Fibroblast of skin of scalp (primary cell): ENCODE measurements around the gene UACA. TPM values are rescaled to one million over a fixed set of nuclear protein-coding genes. Genes with fewer than 3 reads are reported as not detected.
A peak's percentile ranks its signal among the peaks of the same experiment; 100 is the strongest.
"Not testable (repeated sequence)": the region's sequence is repeated elsewhere in the genome, so short reads cannot be mapped to it uniquely, and the experiment has no call there.

Experiments used
- DNase-seq: peaks from one replicate; pipeline ENCODE4 v3.0.0-alpha.2; 2013
- polyA plus RNA-seq, 2 experiments: library from polyadenylated mRNA; unstranded; fragments of 120-200 nt; gene quantifications; one replicate each; pipeline ENCODE4 v1.2.1, GENCODE V29; 2013; ENCODE audit not compliant: insufficient read length in 2 of 2

Gene UACA, protein sequence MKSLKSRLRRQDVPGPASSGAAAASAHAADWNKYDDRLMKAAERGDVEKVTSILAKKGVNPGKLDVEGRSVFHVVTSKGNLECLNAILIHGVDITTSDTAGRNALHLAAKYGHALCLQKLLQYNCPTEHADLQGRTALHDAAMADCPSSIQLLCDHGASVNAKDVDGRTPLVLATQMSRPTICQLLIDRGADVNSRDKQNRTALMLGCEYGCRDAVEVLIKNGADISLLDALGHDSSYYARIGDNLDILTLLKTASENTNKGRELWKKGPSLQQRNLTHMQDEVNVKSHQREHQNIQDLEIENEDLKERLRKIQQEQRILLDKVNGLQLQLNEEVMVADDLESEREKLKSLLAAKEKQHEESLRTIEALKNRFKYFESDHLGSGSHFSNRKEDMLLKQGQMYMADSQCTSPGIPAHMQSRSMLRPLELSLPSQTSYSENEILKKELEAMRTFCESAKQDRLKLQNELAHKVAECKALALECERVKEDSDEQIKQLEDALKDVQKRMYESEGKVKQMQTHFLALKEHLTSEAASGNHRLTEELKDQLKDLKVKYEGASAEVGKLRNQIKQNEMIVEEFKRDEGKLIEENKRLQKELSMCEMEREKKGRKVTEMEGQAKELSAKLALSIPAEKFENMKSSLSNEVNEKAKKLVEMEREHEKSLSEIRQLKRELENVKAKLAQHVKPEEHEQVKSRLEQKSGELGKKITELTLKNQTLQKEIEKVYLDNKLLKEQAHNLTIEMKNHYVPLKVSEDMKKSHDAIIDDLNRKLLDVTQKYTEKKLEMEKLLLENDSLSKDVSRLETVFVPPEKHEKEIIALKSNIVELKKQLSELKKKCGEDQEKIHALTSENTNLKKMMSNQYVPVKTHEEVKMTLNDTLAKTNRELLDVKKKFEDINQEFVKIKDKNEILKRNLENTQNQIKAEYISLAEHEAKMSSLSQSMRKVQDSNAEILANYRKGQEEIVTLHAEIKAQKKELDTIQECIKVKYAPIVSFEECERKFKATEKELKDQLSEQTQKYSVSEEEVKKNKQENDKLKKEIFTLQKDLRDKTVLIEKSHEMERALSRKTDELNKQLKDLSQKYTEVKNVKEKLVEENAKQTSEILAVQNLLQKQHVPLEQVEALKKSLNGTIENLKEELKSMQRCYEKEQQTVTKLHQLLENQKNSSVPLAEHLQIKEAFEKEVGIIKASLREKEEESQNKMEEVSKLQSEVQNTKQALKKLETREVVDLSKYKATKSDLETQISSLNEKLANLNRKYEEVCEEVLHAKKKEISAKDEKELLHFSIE (N-terminal part only)
- 55.3 TPM for polyA plus RNA-seq (2013, experiment 1 of 2; ENCODE audit: insufficient read length)
- polyA plus RNA-seq (2013, experiment 2 of 2; ENCODE audit: insufficient read length), result 61.5 TPM

DNA sequence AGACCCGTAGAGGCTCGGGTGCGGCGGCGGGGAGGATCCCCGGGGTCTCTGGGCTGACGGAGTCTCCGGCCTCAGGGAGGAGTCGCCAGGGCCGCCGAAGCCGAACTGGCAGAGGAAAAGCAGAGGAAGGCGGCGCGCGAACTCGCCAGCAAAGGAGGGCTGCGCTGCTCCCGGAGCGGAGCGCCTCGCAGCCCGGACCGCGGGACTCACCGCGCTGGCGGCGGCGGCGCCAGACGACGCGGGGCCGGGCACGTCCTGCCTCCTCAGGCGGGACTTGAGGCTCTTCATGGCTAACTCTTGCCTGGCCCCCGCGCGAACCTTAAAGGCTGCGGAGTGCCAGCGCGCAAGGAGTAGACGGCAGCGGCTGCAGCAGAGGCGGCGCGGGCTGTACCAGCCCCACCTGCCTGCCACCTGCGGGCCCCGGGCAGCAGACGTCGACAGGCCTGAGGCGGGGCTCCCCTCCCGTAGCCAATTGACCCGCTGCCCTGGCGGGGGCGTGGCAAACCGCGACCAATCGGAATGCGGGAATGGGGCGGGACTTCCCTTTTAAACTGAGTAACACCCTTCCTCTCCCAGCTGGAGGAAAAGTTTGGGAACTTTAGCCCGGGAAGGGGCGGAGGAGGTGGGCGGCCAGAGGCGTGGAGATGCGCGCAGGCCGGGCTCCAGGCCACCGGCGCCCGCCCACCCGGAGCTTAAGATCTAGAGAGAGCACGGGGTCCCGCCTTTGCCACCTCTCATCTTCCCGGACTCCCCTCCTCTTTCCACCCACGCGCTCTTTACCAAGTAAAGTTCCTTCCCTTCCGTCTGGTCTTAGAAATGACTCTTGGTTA lies at the start of gene UACA:
Gene UACA, minus strand, starts transcription at position 439 of the 830 bp plus-strand sequence. Its CDS starts 151 bp downstream, at position 288.
- peak; percentile 96 for DNase-seq

DNA sequence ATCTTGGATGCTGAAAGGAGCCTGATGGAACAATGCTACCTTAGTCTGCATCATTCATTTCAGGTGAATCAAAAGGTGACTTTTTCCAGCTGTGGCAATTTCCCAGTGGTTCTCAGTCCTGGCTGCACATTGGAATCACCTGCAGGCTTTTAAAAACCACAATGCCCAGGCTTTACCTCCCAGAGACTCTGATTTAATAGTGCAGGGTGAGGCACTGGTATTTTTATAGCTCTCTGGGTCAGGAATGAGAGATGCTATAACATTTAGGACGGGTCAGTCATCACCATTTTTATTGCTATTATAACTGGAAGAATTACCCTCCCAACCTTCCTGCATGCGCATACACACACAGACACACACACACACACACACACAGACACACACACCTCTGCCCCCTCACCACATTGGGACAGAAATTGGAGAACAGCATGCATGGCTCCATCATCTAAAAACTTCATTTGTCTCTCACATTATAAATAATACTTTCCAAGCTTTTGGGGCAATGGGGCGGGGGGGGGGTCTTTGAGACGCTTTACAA lies 49.5 kb upstream of the UACA start:
- no peak for DNase-seq

DNA sequence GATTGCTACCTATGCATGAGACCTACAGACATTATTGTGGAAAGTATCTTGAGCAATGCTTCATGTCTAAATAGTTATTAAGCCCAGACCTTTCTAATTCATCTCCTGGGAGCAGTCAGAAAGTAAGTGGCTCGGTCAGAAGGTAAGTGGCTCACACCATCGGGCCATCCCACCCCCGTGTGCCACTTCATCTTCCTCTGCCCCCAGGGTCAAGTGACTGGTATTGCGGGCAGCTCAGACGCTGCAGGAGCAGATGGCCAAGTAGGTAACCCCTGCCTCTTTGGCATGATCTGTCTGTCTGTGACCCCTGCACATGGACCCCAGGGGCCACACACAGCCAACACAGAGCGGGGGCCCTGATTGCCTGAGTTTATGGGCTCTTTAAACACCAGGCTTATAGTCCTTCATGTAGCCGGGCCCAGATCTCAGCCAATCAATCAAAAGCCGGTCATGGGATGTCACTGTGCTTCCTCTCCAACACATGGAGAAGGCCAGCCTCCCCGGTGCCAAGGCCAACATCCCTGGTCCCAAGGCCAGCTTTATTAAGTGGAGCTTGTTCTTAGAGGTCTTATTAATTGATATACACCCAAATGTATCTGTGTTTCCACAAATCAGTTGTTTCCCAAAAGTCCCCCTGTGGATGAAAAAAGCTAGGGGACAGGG lies 47.7 kb upstream of the UACA start:
- no peak for DNase-seq

DNA sequence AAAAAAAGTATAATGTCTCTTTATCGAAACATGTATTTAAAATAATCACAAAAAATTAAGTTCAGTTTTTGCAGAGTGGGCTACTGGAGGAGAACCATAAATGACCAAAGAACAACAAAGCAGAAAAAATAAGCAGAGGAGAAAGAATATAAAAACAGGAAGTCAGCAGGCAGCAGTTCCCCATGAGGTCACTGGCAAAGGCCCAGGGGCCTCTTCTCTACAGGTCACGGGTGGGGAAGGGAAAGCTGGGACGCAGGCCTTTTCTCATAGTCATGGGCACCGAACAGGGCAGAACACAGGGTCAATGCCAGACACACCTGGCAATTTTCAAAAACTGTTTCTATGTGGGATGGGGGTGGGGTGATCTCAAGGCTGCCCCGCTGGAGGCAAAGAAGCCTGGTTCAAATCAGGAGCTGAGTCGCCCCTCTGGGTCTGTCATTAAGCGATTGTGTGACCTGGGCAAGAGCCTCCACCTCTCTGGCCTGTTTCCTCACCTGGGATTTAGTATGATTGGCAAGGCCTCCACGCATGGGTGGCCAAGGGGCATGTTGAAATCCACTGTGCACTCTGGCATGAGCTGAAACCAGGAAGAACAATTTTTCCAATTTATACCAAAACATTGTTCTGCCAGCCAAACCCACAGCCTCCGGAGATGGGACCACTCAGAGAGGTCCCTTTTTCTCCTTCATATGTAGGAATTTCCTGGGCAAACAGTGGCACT lies 43.8 kb upstream of the UACA start:
- DNase-seq, result no peak

DNA sequence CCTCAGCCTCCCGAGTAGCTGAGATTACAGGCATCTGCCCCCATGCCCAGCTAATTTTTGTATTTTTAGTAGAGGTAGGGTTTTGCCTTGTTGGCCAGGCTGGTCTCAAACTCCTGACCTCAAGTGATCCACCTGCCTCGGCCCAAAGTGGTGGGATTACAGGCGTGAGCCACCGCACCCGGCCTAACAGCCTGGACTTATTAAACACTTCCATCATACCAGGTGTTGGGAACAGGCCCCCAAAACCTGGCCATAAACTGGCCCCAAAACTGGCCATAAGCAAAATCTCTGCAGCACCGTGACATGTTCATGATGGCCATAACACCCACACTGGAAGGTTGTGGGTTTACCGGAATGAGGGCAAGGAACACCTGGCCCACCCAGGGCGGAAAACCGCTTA lies 41.0 kb upstream of the UACA start:
- not testable (repeated sequence) for DNase-seq

DNA sequence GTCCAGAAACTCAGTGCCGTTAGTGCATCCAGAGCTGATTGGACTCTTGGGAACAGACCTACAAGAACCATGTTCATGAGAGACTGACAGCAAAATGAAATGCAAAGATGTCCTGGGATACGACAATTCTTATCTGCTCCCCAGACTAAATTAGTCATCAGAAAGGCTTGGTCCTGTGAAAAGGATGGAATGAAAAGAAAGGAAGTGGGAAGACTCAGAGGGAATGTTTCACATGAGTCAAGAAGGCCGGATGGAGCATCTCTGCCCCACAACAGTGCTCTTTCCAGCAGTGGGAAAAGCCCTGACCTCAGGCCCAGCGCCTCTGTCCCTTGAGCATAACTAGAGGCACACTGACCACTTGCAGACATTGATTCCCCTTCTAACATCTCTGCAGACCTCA lies 39.3 kb upstream of the UACA start:
- DNase-seq, result peak; percentile 85

DNA sequence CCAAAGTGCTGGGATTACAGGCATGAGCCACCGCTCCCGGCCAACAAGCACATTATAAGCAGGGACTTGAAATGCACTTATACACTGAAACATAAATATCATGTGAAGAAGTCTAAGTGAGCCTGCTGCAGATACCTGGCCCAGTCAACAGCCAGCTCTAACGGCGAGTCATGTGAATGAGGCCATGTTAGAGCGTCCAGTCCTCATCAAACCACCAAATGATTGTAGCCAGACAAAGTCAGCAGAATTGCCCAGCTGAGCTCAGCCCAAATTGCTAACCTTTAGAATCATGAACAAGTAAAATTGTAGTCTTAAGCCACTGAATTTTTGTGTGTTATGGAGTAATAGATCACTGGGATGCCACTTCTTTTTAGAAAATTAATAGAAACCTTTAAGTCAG lies 37.8 kb upstream of the UACA start:
- no peak for DNase-seq

DNA sequence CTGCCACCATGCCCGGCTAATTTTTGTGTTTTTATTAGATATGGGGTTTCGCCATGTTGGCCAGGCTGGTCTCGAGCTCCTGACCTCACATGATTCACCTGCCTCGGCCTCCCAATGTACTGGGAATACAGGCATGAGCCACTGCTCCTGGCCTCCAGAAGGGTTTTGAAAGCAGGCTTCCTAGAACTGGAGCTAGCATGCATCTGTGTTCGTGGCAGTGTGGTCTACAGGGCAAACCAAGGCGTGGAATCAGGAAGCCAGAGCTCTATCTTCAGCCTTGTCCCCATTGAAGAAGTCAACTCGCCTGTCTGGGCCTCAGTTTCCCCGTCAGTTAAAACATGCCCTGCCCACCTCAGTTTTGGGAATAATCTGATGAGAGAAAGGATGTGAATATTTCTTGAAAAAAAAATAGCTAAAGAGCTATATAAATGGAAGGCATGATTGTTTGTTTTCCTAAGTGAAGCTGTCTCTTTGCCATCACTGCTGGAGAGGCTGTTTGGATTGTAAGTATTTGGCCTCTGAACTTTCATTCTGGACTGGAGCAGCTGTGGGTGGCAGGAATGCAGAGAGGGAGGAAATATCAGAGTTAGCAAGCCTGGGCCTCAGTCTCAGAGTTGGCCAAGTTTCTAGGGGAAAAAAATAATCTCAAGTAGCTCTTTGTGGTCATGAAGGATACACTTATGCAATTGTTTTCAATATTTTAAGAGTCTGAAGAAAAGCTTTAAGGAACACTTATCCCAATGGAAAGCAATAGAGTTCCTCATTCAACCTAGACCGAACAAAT lies 36.5 kb upstream of the UACA start:
- DNase-seq, result peak; percentile 97

DNA sequence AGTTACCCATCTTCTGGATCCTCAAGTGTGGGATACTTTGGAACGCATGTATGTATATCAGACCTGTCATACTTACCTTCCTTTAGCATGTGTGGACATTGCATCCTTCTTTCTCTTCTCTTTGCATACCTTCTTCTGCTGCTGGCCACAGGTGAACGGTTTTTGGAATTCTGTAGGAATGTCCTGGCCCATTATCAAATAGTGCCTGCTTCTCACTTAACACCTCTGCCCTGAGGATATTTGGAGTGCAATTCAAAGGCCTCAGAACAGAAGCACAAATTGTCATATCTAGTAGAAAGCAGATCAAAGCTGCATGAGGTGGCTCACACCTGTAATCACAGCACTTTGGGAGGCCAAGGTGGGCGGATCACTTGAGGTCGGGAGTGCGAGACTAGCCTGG lies 34.1 kb upstream of the UACA start:
- DNase-seq, result no peak

DNA sequence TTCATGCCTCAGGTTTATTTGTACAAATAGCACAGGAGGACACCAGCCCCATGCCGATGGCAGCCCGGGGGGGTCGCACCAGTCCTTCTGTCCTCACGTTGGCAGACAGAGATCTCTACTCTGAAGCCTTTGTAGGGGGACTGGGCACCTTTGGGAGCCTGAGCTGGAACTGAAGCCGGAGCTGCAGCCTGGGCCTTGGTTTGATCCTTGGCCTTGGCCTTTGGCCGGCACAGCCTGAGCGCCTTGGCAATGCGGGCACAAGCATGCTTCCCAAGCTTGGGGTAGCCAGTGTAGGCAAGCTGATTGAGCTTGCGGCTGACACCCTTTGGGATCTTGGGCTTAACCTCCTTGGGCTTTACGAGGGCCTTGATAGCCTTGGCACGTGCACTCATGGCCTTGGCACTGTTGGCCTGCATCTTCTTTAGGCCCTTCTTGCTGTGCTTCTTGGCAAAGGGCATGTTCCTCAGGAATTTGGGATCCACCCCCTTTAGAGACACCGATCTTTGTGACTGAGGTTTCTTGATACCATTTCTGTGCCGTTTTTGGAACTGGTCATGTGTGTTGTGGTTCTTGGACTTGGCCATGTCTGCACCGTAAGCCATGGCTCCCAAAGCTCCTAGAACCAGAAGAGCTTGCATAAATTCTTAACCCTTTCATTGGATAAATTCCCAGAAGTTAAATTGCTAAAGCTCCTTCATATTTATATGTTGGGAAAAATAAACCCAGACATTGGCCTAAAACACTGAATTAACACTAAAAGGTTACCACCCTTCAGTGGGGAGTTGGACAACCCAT lies 33.4 kb upstream of the UACA start:
- DNase-seq, result no peak

DNA sequence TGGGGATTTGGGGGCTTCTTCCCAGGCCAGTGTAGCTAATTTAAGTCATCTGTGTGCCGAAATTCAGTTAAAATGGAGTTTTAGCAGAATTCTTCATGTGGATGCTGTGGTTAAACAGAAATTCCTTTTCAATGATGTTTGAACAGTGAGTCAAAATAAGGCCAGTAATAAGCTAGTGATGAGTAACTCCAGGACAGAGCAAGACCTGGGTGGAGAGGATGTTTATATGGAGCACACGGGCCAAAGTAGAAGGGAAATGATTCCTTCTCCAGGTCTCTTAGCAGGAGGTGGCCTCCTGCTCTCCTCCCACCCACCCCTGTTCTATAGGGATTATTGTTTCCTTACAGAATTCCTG lies 31.9 kb upstream of the UACA start:
- peak; percentile 95 for DNase-seq

DNA sequence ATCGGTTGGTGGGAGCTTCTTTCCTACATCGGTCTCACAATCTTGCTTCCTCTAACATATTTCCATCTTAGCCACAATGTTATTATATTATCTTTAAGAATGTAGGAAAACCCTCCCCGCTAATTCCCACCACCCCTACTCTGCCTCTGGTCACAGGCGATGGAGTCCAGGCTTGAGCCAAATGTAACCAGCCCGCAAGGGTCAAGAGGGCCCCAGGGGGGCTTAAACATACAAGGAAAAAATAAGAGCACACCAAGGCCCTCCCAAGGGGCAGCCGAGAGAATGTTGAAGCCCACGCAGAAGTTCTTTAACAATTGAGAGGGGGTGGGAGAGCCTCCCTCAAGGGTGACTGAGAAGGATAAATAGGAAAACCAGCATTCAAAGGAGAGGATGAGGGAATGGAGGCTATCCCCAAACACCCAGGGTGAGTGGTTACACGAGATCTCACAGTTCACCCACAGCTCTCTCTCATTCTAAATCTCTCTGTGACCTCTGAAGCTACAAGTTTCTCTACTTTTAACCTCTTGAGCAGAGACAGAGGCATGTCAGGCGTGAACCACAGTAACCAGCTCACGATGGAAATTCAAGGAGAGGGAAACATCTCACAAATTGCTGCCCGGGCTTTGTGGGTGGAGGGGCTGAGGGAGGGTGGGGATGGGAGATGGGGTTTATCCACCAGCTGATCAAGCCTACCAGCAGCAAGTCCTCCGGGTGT lies 31.4 kb upstream of the UACA start:
- peak; percentile 87 for DNase-seq

DNA sequence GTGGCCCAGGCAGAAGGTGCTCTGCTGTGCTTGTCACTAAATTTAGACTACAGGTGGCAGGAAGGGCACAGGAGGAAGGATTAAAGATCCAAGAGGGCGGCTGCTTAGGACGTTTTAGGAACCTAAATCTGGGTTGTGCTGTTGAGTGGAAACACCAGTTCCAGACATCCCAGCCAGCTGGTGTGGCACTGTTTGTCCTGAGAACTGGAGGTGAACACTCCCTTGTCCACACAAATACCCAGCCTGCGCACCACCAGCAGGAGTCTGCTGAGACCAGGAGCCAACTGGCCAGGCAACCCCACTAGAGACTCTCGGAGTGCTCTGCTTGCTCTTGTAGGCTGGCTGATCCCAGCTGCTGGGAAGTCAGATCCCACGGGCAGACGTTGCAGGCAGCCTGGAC lies 30.3 kb upstream of the UACA start:
- no peak for DNase-seq

DNA sequence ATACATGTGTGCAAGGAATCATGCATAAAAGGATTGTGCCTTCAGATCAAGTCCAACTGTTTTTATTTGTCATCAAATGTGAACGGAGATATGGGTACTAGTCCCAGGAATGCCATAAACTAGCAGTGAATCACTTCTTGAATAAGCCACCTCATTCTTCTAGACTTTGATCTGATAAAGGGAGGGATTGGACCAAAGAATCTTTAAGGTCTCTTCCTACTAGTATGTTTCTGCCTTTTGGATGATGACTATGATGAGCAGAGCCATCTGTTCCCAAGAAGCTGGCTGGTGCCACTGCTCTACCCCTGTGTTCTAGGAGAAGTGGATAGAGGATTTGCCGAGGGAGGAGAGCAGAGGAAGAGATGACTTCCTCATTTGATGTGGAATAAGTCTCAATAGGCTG lies 28.8 kb upstream of the UACA start:
- peak; percentile 61 for DNase-seq

DNA sequence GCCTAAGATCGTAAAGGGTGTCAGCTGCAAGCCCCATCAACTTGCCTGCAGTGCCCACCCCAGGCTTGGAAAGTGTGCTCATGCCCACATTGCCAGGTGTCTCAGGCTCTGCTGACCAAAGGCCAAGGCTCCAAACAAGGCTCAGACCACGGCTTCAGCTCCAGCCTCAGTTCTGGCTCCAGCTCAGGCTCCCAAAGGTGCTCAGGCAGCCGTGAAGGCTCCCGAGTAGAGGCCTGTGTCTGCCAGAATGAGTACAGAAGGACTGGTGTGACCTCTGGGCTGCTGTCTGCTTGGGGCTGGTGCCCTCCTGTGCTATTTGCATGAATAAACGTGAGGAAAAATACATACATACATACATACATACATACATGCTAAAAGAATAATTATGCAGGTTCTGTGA lies 27.9 kb upstream of the UACA start:
- DNase-seq, result no peak

DNA sequence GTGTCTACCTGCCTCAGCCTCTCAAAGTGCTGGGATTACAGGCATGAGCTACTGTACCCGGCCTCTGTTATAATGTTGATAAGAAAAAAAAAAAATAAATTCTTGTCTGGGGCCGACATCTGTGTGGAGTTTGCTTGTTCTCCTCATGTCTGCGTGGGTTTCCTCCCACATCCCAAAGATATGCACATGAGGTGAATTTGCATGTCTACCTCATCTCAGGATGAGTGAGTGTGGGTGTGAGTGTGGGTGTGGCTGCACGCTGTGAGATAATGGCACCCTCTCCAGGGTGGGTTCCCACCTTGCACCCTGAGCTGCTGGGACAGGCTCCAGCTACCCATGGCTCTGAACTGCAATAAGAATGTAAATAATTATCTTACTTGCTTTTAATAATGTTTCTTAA lies 25.9 kb upstream of the UACA start:
- DNase-seq, result no peak

DNA sequence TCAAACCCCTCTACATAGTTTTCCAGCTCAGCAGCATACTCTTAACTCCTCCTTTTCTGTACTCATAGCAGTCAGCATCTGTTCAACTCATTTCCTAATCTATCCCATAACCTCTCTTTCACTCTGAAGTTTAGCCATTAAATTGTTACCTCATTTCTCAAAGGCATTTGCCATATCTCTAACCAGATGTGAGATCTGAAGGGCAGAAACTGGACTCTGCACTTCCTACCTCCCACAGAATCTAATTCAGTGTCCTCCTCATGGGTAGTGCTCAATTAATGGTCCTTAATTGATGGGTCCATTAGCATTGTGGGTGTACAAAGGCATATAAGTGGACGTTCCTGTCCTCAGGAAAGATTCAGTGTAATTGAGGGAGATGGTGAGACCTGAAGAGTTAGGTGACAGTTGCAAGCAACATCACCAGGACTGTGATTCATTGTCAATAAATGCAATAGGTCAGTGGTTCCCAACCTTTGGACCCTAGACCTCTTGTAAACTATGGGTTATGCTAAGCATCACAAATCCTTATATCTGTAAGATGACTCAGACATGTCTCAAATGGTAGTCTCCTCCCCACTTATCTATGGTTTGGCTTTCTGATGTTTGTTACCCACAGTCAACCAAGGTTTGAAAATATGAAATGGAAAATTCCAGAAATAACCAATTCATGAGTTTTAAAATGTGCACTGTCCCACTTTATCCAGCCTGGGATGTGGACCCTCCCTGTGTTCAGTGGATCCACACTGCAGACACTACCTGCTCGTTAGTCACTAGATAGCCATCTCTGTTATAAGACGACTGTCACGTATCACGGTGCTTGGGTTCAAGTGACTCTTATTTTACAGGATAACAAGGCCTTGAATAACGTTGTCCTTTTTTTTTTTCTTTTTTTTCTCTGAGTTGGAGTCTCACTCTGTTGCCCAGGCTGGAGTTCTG lies 25.0 kb upstream of the UACA start:
- peak; percentile 64 for DNase-seq
